GM12801 (cell line): ENCODE data around the gene LMTK2.

Experiments
- TF ChIP-seq, protein P1 (sequence below): IDR thresholded peaks from one replicate; pipeline ENCODE4 v1.5.1; 2011; ENCODE audit warnings: control low read depth; ENCODE audit not compliant: insufficient read length; ENCODE audit errors: extremely low read depth

The LMTK2 gene

GRCh38 chr7:98250789-98251188 is 144.1 kb downstream of the LMTK2 start:
- TF ChIP-seq, protein P1, sequence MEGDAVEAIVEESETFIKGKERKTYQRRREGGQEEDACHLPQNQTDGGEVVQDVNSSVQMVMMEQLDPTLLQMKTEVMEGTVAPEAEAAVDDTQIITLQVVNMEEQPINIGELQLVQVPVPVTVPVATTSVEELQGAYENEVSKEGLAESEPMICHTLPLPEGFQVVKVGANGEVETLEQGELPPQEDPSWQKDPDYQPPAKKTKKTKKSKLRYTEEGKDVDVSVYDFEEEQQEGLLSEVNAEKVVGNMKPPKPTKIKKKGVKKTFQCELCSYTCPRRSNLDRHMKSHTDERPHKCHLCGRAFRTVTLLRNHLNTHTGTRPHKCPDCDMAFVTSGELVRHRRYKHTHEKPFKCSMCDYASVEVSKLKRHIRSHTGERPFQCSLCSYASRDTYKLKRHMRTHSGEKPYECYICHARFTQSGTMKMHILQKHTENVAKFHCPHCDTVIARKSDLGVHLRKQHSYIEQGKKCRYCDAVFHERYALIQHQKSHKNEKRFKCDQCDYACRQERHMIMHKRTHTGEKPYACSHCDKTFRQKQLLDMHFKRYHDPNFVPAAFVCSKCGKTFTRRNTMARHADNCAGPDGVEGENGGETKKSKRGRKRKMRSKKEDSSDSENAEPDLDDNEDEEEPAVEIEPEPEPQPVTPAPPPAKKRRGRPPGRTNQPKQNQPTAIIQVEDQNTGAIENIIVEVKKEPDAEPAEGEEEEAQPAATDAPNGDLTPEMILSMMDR: no peak

DNA sequence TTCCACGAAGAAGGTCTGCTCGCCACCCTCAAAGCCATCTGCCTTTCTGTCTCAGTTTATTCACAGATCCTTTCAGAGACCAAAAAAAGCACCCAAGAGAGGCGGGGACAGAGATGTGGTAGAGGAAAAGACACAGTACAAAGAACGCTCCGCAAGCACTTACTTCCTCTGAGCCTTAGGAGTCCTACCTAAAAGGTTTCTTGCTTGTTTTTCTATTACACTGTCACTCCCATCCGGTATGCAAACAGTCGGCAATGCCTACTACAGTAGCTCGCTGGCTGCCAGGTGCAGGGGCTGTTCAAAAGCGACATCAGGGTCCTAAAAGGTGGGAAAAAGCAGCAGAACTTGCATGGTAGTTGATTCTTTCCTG is 144.6 kb downstream of the LMTK2 start:
- TF ChIP-seq, protein P1: no peak

DNA sequence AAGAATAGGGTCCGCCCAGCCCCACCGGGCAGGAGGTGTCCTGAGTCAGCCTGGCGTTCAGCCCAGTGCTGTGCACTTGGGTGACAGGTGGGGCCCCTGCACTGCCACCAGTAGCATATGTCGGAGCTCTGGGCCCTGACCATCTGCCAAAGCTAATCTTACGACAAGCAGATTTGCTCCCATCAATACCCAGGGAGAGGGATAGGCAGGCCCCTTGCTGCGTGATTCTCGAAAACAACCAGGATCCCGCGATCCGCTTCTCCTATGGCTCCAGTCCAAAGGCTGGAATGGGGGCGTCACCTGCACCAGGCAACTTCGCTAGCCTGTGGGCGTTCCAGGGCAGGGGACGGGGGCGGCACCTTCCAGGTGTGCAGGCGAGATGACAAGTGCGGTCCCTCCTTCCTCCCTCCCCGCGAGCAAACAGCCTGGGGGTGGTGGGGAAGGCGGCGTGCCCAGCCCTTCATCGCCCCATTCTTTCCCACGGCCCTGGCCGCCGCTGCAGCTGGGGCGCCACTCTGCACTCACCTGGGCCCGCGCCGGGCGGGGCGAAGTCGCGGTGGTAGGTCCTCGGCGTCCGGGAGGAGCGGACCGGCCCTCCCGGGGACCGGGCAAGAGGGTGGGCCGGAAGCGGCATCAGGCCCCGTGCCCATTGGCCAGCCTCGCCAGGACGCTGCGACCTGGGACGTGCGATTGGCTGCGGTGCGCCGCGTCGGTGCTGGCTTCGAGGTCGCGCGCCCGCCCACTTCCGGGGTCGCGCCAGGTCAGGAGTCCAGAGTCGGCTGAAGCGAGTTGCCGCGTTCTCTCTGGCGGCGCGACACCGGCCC is 145.2 kb downstream of the LMTK2 start, which contains the start of gene TECPR1:
TSS of gene TECPR1 (minus strand) at position 632 of the 824 bp plus-strand sequence. CDS start 6,086 bp downstream, outside the sequence.
- TF ChIP-seq, protein P1: no peak

DNA sequence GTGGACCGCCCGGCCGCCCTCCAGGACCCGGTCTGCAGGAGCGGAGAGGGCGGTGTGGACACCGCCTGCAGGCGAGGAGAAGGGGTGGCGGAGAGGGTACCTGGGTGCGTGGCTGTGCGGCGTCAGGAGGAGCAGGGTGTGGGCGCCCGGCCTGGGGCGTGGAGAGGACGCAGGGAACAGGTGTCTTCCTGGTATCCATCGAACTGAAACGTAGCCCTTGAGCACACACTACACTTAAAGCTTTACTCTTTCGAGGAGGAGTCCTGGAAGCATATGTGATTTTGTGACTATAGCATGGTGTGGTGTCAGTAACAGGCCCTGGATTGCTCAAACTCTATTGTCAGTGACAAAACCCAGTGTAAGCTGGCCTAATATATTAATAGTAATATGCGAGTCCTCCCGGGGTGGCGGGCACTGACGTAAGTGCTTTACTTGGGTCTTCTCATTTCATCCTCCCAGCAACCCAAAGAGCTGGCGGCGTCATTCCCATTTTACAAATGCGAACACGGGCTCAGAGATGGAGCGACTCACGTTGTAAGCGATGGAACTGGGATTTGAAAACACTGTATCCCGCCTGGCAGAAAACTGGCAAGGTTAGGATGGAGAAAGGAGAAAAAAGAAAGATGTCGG is 145.9 kb downstream of the LMTK2 start:
- TF ChIP-seq, protein P1: no peak

- TF ChIP-seq, protein P1: no peak
Observed at GRCh38 chr7:98254516-98254915, 147.9 kb downstream of the LMTK2 start.

GRCh38 chr7:98254951-98255610 is 148.4 kb downstream of the LMTK2 start:
- TF ChIP-seq, protein P1: no peak

- TF ChIP-seq, protein P1: no peak
Observed at GRCh38 chr7:98256431-98256830, 149.8 kb downstream of the LMTK2 start.
